Panc1 (cell line): ENCODE results near the gene MAP3K20. TPM values are rescaled to one million over a fixed set of nuclear protein-coding genes. Genes with fewer than 3 reads are reported as not detected.
"Not testable (repeated sequence)": the region's sequence is repeated elsewhere in the genome, so short reads cannot be mapped to it uniquely, and the experiment has no call there.

Source experiments
- ATAC-seq: fragments of 200-7000 bp; cut with Tn5 transposase; 2 replicates; pipeline ENCODE4 v1.9.1; 2020; ENCODE audit warnings: mild to moderate bottlenecking, moderate library complexity
- BruUV-seq: library from RNA; stranded (reverse); fragments of 400-500 nt; replicated peaks from 2 replicates; lab custom pipeline; 2021; lab: Mats Ljungman, UMichigan
- CTCF ChIA-PET: fragments of 300-600 bp; sonication (Branson Sonifier 250); formaldehyde crosslinking; loops from one replicate; lab custom pipeline; 2022; ENCODE audit warnings: antibody characterized with exemption; lab: Charles Lee
- POLR2A ChIA-PET: fragments of 300-600 bp; sonication (Branson Sonifier 250); formaldehyde crosslinking; loops from one replicate; lab custom pipeline; 2022; ENCODE audit warnings: antibody characterized with exemption; lab: Charles Lee
- DNase-seq: peaks from one replicate; pipeline ENCODE4 v3.0.0-alpha.2; 2010; ENCODE audit warnings: low read depth, low spot score
- H3K27ac ChIP-seq: 2 replicates; pipeline ENCODE4 v1.5.1; 2011; ENCODE audit warnings: mild to moderate bottlenecking, low read length, inconsistent platforms
- H3K27me3 ChIP-seq: fragments of 200-500 bp; sonication (Bioruptor generic); 2 replicates; pipeline ENCODE4 v1.6.0; 2014; ENCODE audit warnings: low read length, inconsistent platforms; ENCODE audit not compliant: control insufficient read depth, insufficient read depth
- H3K36me3 ChIP-seq: fragments of 200-500 bp; sonication (Bioruptor generic); 2 replicates; pipeline ENCODE4 v1.5.1; 2014; ENCODE audit warnings: inconsistent platforms, mild to moderate bottlenecking, low read length, moderate library complexity; ENCODE audit not compliant: control insufficient read depth, insufficient read depth
- H3K4me1 ChIP-seq: 2 replicates; pipeline ENCODE4 v1.5.1; 2011; ENCODE audit warnings: inconsistent platforms, mild to moderate bottlenecking, low read length, moderate library complexity; ENCODE audit not compliant: control insufficient read depth, insufficient read depth
- H3K4me3 ChIP-seq, 2 experiments: 2 replicates each; pipeline ENCODE4 v1.5.1; 2011 to 2012; ENCODE audit warnings: low read depth in 2 of 2, low read length in 2 of 2, mild to moderate bottlenecking in 2 of 2, inconsistent platforms in 1 of 2, moderate library complexity in 1 of 2
- H3K9me3 ChIP-seq: fragments of 200-500 bp; sonication (Bioruptor generic); 2 replicates; pipeline ENCODE4 v1.5.1; 2014; ENCODE audit warnings: low read depth, mild to moderate bottlenecking, inconsistent platforms, low read length, moderate library complexity; ENCODE audit not compliant: control insufficient read depth, insufficient read depth
- CTCF ChIP-seq: fragments of 450-650 bp; IDR thresholded peaks from 2 replicates; pipeline ENCODE4 v1.5.1; 2017; ENCODE audit warnings: mild to moderate bottlenecking
- POLR2AphosphoS5 ChIP-seq: IDR thresholded peaks from 2 replicates; pipeline ENCODE4 v1.6.1; 2012; ENCODE audit warnings: mild to moderate bottlenecking, low read depth, low read length, moderate library complexity
- REST ChIP-seq, 2 experiments: IDR thresholded peaks; 2 replicates each; pipeline ENCODE4 v1.6.1; 2011 to 2012; ENCODE audit warnings: low read depth in 2 of 2, control low read depth in 1 of 2, low read length in 1 of 2, mild to moderate bottlenecking in 1 of 2, moderate library complexity in 1 of 2; ENCODE audit not compliant: insufficient read depth in 1 of 2
- SIN3A ChIP-seq: IDR thresholded peaks from 2 replicates; pipeline ENCODE4 v1.6.1; 2012; ENCODE audit warnings: low read depth, mild to moderate bottlenecking, low read length, moderate library complexity, borderline replicate concordance; ENCODE audit not compliant: insufficient read depth
- TCF7L2 ChIP-seq: IDR thresholded peaks from 2 replicates; pipeline ENCODE4 v1.6.1; 2011; ENCODE audit warnings: mild to moderate bottlenecking, low read depth, low read length, inconsistent platforms
- in situ Hi-C: cut with HindIII; loops from 2 replicates; pipeline ENCODE4 v1.10.0; 2016; ENCODE audit warnings: low sequenced_read_pairs, low pct_unique_long_range_greater_than_20kb
- intact Hi-C: fragments of 100-400 bp; cut with micrococcal nuclease; formaldehyde crosslinking; loops from one replicate; pipeline ENCODE4 v1.10.0; 2022; ENCODE audit not compliant: unreplicated experiment
- total RNA-seq: library from RNA; stranded (reverse); gene quantifications from one replicate; pipeline ENCODE4 v1.2.1, GENCODE V29; 2021; ENCODE audit not compliant: unreplicated experiment

MAP3K20 gene
- total RNA-seq, 1 experiment from 2014 or later: 121 TPM

- H3K36me3 ChIP-seq: peaks cover 2% of the 10 kb centered on the region; the same call in 1 of the 2 replicates
- peaks cover 54% of the 10 kb centered on the region for H3K4me1 ChIP-seq
- no peak overlapping the region for H3K4me3 ChIP-seq
- peak overlapping the region; percentile 58 for H3K27ac ChIP-seq
- ChIA-PET POLR2A (no interaction called here), CTCF (no interaction called here)
- H3K9me3 ChIP-seq: no peaks in the 10 kb centered on the region
- DNase-seq (no peak), ATAC-seq (0 out of 2 replicates have a peak, but pooled peaks have one; percentile 9)
- intact Hi-C loops: no loop called here
- TF ChIP-seq POLR2AphosphoS5 (no peak), CTCF (no peak), REST (IDR thresholded peaks at IDR 0.05; ENCODE audit: insufficient read depth in 1 of 2, low read depth in 2 of 2, low read length in 1 of 2) (no peak), SIN3A (no peak), TCF7L2 (no peak)
- in situ Hi-C loops: no loop called here
- H3K27me3 ChIP-seq: no peaks in the 10 kb centered on the region
- no TSS peak for BruUV-seq
Measured at GRCh38 chr2:173126819-173127218, 51.2 kb downstream of the MAP3K20 start.

- CTCF ChIA-PET, H3K9me3 ChIP-seq, H3K4me3 ChIP-seq, BruUV-seq, ATAC-seq, intact Hi-C loops, H3K27me3 ChIP-seq, POLR2A ChIA-PET, DNase-seq, in situ Hi-C loops, H3K36me3 ChIP-seq: not testable (repeated sequence)
- peak overlapping the region; percentile 58; the same call in 1 of the 2 replicates for H3K27ac ChIP-seq
- peaks cover 65% of the 10 kb centered on the region for H3K4me1 ChIP-seq
Measured at GRCh38 chr2:173128132-173128531, 52.5 kb downstream of the MAP3K20 start.
